ENCODE results near the gene WDSUB1.

The WDSUB1 gene

DNA sequence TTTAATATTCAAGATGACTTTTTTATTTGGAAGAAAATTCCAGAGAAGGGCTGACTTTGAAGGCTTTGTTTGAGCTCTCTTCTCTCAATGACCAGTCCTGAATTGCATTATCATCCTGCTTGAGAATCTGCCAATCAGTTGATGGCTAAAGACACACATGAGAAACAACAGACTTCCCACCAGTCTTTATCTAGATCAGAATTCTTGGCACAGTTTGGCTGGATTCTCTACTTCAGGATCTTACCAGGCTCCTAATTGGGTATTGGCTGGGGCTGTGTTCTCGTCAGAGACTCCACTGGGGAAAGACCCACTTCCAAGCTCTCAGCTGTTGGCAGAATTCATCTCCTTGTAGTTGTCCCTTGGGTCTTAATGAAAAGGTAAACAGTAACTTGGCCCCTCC lies 86.0 kb downstream of the WDSUB1 start:
- Mint-ChIP-seq H3K4me1 (ENCODE audit: low read depth) (peaks cover 24% of the 10 kb centered on the region), H3K27ac (no peak overlapping the region), H3K36me3 (ENCODE audit: low read depth) (no peaks in the 10 kb centered on the region), H3K4me3 (no peak overlapping the region), H3K27me3 (no peaks in the 10 kb centered on the region), H3K9me3 (no peaks in the 10 kb centered on the region)

DNA sequence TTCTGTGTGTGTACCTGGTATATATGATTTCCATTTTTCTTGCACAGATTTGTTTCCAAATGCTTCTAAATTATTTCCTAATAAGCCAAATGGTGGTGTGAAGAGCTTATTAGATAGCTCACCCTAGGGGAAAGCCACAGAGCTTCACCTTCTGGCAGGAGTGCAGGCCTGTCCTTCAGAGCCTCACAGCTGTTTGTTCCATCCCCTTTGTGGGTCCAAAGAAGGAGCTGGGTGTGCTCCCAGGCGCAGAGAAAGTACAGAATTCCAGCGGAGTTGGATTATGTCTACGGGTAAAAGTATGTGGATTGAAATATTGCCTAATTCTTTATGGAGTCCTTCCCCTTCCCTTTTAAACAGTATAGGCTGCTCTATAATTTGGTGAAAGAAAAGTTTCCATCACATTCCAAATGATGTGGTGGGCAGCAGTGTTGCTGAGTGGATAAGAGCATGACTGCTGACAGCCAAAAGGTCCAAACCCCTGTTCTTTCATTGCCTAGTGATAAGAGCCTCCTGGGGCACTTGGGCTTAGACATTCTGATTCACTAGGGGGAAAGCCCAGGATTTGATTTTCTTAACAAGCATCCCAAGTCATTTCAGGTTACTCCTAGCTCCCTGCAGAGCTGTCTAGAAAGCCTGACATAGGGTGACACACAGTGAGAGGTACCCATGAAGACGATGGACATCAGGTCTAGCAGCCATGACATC lies 86.6 kb downstream of the WDSUB1 start:
- H3K4me3 Mint-ChIP-seq = no peak overlapping the region
- no peaks in the 10 kb centered on the region for H3K27me3 Mint-ChIP-seq
- no peaks in the 10 kb centered on the region for H3K36me3 Mint-ChIP-seq (ENCODE audit: low read depth)
- peaks cover 24% of the 10 kb centered on the region for H3K4me1 Mint-ChIP-seq (ENCODE audit: low read depth)
- H3K27ac Mint-ChIP-seq = no peak overlapping the region
- H3K9me3 Mint-ChIP-seq = no peaks in the 10 kb centered on the region

DNA sequence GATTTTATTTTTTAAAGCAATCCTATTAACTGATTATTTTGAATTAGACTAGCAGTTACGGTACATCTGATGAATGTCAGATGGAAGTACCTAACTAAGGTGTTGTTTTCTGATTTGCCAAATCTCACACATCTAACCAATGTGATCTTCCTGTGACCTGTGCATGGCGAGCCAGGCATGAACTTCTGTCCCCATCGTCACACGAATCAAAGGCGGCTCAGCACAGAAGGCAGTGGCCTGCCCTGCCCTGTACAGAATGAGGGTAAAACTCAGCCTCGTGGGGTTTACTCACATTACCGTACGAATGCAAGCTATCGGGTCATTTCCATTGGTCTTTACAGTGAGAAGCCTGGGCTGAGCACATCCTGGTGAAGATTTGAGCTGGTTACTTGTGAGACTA lies 87.3 kb downstream of the WDSUB1 start:
- no peaks in the 10 kb centered on the region for H3K36me3 Mint-ChIP-seq (ENCODE audit: low read depth)
- peaks cover 24% of the 10 kb centered on the region for H3K4me1 Mint-ChIP-seq (ENCODE audit: low read depth)
- no peaks in the 10 kb centered on the region for H3K9me3 Mint-ChIP-seq
- no peaks in the 10 kb centered on the region for H3K27me3 Mint-ChIP-seq
- no peak overlapping the region for H3K4me3 Mint-ChIP-seq
- no peak overlapping the region for H3K27ac Mint-ChIP-seq

DNA sequence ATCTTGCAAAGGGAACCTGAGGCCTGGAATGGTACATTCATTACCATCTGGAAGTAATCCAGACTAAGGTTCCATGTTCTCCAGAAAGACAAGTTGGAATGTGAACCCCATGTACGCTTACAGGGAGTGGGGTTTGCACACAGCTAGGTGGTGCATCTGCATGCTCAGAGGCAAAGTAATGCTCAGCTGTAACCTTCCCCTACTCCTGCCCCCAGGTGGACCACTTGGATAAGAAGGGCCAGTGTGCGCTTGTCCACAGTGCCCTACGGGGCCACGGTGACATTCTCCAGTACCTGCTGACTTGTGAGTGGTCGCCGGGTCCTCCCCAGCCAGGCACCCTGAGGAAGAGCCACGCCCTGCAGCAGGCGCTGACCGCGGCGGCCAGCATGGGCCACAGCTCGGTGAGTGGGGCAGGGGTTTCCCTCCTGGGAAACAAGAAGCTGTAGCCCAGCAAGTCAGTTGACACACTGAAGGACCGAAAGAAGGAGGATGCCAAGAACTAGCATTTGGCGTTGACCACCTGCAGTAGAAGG lies 90.0 kb downstream of the WDSUB1 start:
- H3K4me1 Mint-ChIP-seq (ENCODE audit: low read depth) = peaks cover 17% of the 10 kb centered on the region
- no peaks in the 10 kb centered on the region for H3K36me3 Mint-ChIP-seq (ENCODE audit: low read depth)
- H3K27ac Mint-ChIP-seq = no peak overlapping the region
- H3K27me3 Mint-ChIP-seq = no peaks in the 10 kb centered on the region
- H3K9me3 Mint-ChIP-seq = no peaks in the 10 kb centered on the region
- no peak overlapping the region for H3K4me3 Mint-ChIP-seq

DNA sequence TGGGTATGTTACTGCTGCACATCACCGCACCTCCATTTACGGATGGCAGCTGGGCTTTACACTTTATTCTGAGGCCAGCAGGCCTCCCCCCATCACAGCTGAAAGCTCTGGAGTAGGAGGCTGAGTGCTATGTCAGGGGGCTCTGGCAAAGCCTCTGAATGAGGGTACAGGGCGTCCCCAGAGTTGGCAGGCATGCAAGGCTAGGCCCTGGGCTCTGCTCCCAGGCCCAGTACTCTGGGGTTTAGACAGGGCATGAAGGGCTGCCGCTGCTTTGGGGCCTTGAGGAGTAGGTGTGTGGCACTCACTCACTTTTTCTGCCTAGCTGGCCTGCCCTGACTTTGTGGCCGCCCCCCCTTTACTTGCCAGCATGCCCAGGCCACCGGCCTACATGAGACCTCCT lies 90.8 kb downstream of the WDSUB1 start:
- Mint-ChIP-seq H3K27me3 (no peaks in the 10 kb centered on the region), H3K4me3 (no peak overlapping the region), H3K27ac (no peak overlapping the region), H3K4me1 (ENCODE audit: low read depth) (peaks cover 10% of the 10 kb centered on the region), H3K36me3 (ENCODE audit: low read depth) (no peaks in the 10 kb centered on the region), H3K9me3 (no peaks in the 10 kb centered on the region)

DNA sequence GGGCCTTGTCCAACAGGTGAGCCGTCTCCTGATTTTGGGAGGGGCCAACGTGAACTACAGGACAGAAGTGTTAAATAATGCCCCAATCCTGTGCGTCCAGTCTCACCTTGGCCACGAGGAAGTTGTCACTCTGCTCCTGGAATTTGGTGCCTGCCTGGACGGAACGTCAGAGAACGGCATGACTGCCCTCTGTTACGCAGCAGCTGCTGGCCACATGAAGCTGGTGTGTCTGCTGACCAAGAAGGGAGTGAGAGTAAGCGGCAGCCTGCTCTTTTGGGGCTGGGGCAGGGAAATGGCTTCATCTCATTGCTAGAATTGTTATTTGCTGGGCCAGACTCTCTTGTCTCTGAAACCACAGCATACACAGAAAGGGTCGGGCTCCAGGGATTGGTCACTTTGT lies 92.3 kb downstream of the WDSUB1 start:
- Mint-ChIP-seq H3K4me3 (no peak overlapping the region), H3K9me3 (no peaks in the 10 kb centered on the region), H3K4me1 (ENCODE audit: low read depth) (peaks cover under 1% of the 10 kb centered on the region), H3K27ac (no peak overlapping the region), H3K27me3 (no peaks in the 10 kb centered on the region), H3K36me3 (ENCODE audit: low read depth) (no peaks in the 10 kb centered on the region)

DNA sequence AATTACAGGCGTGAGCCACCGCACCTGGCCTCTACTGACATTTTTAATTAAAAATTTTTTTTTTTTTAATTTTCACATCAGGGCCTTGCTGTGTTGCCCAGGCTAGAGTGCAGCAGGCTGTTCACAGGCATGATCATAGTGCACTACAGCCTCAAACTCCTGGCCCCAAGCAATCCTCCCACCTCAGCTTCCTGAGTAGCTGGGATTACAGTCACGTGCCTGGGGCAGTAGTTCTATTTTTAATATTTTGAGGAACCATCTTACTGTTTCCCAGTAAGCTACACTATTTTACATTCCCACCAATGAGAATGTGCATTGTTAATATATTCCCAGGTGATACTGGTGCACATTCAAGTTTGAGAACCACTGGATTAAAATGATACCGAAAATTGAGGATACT lies 92.7 kb downstream of the WDSUB1 start:
- no peaks in the 10 kb centered on the region for H3K4me1 Mint-ChIP-seq (ENCODE audit: low read depth)
- H3K27me3 Mint-ChIP-seq = no peaks in the 10 kb centered on the region
- no peak overlapping the region for H3K27ac Mint-ChIP-seq
- no peaks in the 10 kb centered on the region for H3K9me3 Mint-ChIP-seq
- no peaks in the 10 kb centered on the region for H3K36me3 Mint-ChIP-seq (ENCODE audit: low read depth)
- no peak overlapping the region for H3K4me3 Mint-ChIP-seq

DNA sequence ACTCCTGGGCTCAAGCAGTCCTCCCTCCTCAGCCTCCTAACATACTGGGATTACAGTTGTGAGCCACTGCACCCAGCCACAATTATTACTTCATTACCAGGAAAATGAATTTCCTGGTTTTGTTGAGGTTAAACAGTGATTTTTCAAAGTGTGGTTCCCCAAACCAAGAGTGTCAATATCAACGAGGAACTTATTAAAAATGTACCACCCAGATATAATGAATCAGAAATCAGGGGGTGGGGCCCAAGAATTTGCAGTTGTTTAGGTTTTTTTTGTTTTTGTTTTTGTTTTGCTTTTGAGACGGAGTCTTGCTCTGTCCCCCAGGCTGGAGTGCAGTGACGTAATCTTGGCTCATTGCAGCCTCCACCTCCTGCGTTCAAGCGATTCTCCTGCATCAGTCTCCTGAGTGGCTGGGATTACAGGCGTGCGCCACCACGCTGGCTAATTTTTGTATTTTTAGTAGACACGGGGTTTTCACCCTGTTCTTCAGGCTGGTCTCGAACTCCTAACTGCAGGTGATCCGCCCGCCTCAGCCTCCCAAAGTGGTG lies 94.1 kb downstream of the WDSUB1 start:
- Mint-ChIP-seq H3K27ac (no peak overlapping the region), H3K36me3 (ENCODE audit: low read depth) (no peaks in the 10 kb centered on the region), H3K4me1 (ENCODE audit: low read depth) (no peaks in the 10 kb centered on the region), H3K4me3 (no peak overlapping the region), H3K9me3 (no peaks in the 10 kb centered on the region), H3K27me3 (no peaks in the 10 kb centered on the region)

DNA sequence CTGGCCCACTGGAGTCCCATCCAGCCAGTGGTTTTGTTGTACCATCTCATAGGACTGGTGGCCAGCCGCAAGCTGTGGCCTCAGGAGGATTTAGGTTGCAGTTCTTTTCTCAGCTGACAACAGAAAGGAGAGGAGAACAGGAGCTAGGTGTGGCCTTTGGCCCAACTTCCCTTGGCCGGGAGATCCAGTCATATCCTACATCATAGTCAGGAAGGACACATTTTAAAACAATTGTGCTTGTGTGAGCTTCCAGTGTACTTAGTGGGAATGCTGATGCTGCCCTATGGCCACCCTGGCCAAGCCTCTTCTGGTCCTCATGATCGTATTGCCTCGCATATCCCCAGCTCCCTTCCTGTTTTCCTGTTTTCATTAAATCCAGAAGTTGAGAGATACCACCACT lies 98.1 kb downstream of the WDSUB1 start:
- Mint-ChIP-seq H3K27ac (no peak overlapping the region), H3K27me3 (no peaks in the 10 kb centered on the region), H3K36me3 (ENCODE audit: low read depth) (no peaks in the 10 kb centered on the region), H3K4me3 (no peak overlapping the region), H3K9me3 (no peaks in the 10 kb centered on the region), H3K4me1 (ENCODE audit: low read depth) (peaks cover 5% of the 10 kb centered on the region)

DNA sequence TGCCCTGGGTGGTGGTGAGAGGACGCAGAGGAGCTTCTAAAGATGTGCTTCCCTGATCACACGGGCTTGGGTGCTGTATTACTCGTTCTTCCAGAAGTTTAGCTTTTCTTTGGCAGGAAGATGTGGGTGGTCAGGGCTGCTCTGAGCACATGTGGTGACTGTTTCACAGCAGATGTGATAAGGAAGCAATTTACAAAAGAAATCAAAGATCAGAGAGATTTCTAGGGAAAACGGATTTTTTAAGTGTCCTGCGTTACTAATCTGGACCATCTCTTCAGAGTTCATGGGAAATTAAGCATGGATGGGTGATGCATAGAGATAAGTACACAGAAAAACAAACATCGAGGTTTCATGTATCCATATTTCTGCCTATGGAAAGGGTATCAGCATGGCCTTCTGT lies 99.4 kb downstream of the WDSUB1 start:
- H3K9me3 Mint-ChIP-seq = no peaks in the 10 kb centered on the region
- H3K36me3 Mint-ChIP-seq (ENCODE audit: low read depth) = no peaks in the 10 kb centered on the region
- H3K27ac Mint-ChIP-seq = no peak overlapping the region
- no peak overlapping the region for H3K4me3 Mint-ChIP-seq
- H3K4me1 Mint-ChIP-seq (ENCODE audit: low read depth) = peaks cover 5% of the 10 kb centered on the region
- no peaks in the 10 kb centered on the region for H3K27me3 Mint-ChIP-seq

DNA sequence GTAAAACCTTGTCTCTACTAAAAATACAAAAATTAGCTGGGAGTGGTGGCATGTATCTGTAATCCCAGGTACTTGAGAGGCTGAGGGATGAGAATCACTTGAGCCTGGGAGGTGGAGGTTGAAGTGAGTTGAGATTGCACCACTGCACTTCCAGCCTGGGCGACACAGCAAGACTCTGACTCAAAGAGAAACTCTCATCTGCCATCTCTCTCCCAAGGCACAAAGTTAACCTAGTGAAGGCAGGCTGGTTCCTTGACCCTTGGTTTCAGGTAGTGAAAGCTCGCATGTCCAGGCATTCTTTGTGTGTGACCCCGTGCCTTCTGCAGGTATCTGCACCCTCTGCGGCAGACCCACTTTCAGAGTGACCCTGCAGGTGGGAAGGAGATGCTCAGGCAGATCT lies 100.0 kb downstream of the WDSUB1 start:
- Mint-ChIP-seq H3K4me3 (no peak overlapping the region), H3K9me3 (no peaks in the 10 kb centered on the region), H3K27me3 (no peaks in the 10 kb centered on the region), H3K4me1 (ENCODE audit: low read depth) (peaks cover 5% of the 10 kb centered on the region), H3K36me3 (ENCODE audit: low read depth) (no peaks in the 10 kb centered on the region), H3K27ac (no peak overlapping the region)
